HG03558 (cell line): ENCODE results near the gene TRIM4.
"Not testable (repeated sequence)": the region's sequence is repeated elsewhere in the genome, so short reads cannot be mapped to it uniquely, and the experiment has no call there.

Source experiments
- ATAC-seq: cut with Tn5 transposase; IDR thresholded peaks from one replicate; pipeline ENCODE4 v1.9.1; 2021; ENCODE audit warnings: moderate number of reproducible peaks; ENCODE audit not compliant: unreplicated experiment; ENCODE audit errors: extremely low read depth

The TRIM4 gene, protein sequence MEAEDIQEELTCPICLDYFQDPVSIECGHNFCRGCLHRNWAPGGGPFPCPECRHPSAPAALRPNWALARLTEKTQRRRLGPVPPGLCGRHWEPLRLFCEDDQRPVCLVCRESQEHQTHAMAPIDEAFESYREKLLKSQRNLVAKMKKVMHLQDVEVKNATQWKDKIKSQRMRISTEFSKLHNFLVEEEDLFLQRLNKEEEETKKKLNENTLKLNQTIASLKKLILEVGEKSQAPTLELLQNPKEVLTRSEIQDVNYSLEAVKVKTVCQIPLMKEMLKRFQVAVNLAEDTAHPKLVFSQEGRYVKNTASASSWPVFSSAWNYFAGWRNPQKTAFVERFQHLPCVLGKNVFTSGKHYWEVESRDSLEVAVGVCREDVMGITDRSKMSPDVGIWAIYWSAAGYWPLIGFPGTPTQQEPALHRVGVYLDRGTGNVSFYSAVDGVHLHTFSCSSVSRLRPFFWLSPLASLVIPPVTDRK

GRCh38 chr7:99918959-99919813, at the start of gene TRIM4:
Gene TRIM4, minus strand, starts transcription at chr7:99919530. Its CDS starts 129 bp downstream, at chr7:99919401.
- ATAC-seq, result peak; percentile 82

DNA sequence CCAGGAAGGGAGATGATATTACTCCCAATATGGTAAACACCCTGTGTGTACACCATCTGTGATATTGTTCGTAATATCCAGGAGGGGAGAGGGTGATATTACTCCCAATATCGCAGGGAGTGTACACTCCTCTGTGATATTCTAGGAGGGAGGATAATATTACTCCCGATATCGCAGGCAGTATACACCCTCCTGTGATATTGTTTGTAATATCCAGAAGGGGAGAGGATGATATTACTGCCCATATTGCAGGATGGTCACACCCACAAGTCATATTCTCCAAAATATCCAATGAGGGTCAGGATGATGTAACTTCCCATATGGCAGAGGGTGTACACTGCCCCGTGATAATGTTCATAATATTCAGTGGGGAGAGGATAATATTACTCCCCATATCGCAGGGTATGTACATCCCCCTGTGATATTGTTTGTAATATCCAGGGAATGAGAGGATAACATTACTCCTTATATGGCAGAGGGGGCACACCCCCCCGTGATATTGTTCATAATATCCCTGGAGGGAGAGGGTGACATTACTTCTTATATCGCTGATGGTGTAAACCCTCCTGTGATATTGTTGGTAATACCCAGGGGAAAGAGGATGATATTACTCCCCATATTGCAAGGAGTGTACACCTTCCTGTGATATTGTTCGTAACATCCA, 39.4 kb upstream of the TRIM4 start:
- no peak for ATAC-seq

GRCh38 chr7:99955247-99955646, 35.9 kb upstream of the TRIM4 start:
- no peak for ATAC-seq

DNA sequence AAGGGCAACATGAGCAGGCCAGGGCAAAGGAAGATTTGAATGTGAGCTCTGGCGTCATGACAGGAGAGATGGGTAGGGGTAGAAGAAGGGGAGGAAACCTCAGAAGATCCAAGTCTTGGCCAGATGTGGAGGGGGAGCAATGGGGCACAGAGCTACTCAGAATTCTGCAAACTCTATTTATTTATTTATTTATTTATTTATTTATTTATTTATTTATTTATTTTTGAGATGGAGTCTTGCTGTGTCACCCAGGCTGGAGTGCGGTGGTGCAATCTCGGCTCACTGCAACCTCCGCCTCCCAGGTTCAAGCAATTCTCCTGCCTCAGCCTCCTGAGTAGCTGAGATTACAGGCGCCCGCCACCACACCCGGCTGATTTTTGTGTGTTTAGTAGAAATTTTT, 35.3 kb upstream of the TRIM4 start:
- not testable (repeated sequence) for ATAC-seq

GRCh38 chr7:99953649-99954048, 34.3 kb upstream of the TRIM4 start:
- ATAC-seq, result no peak

DNA sequence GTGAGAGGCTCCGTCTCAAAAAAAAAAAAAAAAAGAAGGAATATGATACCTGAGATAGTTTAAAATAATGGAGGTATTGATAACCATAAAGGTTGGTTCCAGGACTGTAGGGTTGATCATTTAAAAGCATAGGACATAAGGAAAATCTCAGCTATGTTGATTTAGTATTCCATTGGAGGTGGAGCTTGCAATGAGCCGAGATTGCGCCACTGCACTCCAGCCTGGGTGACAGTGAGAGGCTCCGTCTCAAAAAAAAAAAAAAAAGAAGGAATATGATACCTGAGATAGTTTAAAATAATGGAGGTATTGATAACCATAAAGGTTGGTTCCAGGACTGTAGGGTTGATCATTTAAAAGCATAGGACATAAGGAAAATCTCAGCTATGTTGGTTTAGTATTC, 33.3 kb upstream of the TRIM4 start:
- not testable (repeated sequence) for ATAC-seq

- not testable (repeated sequence) for ATAC-seq
Measured at GRCh38 chr7:99950819-99951218, 31.5 kb upstream of the TRIM4 start.

DNA sequence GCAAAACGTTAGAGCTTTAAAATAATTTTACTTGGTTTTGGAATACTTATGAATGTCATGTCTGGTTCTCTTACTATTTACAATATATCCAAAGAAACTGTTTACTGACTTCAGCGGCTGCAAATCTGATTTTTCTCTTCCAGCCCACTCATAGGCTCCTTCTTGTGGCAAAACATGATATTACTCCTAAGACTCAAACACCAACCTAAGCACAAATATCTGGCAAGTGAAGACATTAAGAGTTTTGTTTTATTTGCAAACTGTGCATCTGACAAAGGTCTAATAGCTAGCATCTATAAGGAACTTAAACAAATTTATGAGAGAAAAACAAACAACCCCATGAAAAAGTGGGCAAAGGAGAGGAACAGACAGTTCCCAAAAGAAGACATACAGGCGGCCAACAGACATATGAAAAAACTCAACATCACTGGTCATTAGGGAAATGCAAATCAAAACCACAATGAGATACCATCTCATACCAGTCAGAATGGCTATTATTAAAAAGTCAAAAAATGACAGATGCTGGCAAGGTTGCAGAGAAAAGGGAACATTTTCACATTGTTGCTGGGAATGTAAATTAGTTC, 30.4 kb upstream of the TRIM4 start:
- ATAC-seq, result no peak

- ATAC-seq, result no peak
Measured at GRCh38 chr7:99947608-99948007, 28.3 kb upstream of the TRIM4 start.

DNA sequence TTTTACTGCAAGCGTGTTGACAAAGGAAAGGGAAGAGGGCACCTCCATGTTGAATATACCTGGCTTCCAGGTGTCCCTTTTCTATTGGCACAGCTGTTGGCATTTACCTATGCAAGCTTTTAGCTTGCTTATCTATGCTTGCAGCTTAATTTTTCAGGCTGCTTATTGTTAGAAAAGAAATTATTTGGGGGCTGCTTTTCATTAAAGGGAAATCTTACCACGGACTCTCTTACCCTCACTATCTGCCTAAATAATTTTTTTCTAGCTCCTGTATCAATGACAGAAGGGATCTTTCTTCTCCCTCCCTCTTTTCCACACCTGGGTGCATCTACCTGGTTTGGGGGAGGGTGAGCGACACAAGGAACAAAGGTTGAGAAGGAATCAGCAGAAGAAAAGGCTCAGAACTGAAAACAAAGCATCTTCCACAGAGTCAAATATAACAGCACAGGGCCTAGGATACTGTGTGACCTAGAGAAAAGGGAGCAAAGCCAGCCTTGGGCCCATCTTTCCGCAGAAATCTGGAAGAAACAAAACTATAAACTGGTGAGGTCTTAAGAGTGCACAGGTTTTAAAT, 25.3 kb upstream of the TRIM4 start:
- no peak for ATAC-seq

DNA sequence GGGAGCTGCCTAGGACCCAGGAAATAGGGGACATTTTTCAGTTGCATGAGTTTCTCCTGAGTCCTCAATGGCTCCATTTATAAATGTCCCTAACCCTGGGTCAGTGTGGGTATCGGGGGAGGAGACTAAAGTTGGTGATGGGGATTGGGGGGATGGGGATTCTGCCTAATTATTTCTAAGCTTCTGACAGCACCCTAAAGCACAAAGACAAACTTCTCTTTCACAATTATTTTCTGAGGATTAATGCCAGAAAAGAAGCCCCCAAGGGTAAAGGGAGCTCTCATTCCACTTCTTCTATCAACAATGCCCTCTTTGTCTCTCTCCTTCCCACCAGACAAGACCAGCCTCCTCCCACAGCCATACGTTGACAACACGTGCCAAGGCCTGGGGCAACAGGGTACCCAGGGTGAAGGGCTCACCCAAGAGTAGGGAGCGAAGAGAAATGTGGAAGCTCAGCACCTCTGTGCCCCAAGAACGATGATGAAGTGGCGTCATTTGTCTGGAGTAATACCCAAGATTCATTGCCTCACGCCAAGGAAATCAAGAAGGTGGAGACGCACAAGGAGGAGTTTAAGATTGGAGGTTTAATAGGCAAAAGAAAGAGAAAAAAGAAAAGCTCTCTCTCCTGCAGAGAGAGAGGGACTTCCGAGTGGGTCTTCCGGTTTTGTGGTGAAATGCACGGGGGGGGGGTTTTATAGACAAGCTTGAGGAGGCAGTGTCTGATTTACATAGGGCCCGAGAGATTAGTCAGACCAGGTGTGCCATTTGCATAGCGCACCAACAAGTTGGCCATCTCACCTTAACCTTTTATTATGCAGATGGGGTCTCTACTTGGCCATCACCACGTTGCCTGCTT, 24.5 kb upstream of the TRIM4 start:
- ATAC-seq, result no peak

DNA sequence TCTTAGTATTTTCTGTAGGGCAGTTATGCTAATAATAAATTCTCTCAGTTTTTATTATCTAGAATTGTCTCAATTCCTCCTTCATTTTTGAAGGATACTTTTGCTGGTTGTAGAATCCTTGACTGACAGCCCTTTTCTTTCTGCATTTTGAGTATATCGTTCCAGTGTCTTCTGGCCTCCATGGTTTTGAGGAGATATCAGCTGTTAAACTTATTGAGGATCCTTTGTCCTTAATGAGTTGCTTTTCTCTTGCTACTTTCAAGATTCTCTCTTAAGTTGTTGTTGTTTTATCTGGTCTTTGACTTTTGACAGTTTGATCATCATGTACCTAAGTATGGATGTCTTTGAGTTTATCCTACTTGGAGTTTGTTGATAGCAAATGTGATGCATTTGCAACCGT, 19.0 kb upstream of the TRIM4 start:
- no peak for ATAC-seq

- not testable (repeated sequence) for ATAC-seq
Measured at GRCh38 chr7:99935009-99935408, 15.7 kb upstream of the TRIM4 start.

GRCh38 chr7:99930376-99930775, 11.0 kb upstream of the TRIM4 start:
- ATAC-seq, result no peak

DNA sequence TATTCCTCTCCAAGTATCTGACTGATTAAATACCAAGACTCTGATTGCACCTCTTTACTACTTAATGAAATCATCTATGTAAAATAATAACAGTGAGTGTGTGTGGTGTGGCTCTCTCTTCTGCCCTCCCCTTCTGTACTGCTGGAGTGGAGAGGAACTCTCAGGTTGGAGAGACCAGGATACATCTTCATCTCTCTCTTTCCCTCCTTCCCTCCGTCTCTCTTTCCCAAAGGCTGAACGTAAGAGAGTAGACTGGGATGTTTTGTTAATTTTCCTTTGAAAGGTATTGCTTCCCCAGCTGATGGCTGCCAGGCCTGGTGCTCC, 10.4 kb upstream of the TRIM4 start:
- no peak for ATAC-seq

DNA sequence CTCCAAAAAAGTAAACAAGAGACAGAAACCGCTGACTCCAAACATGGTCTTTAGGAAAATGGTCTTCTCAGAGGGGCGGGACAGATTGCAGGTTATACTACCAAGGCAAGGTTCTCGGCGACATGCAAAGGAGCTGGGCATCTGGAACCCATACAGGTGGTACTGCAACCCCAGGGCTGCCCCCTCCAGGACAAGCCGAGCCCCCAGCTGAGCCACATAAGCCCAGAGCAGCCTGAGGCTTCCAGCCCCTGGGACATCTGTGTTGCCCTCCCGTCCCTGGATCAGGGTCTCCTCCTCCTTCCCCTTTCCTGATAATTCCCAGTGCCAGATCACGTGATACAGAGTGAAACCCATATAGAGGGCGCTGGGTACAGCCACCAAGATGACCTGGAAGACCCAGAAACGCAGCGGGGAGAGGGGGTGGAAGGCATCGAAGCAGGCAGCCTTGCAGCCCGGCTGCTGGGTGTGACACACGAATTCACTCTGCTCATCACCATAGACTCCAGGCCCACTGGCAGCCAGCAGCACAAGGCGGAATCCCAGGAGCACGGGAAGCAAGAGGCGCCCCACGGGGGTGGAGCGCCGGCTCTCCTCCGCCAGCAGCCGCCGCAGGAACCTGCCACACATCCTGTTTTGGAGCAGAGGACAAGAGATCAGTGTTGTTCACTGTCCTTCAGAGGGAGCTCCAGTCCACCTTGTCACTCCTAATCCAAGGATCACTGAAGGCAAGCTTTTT, 9.8 kb upstream of the TRIM4 start, which contains the start of gene GJC3:
TSS of gene GJC3 (minus strand) at position 627 of the 736 bp plus-strand sequence. CDS start at position 627, 0 bp downstream.
- no peak for ATAC-seq

GRCh38 chr7:99928188-99928587, 8.9 kb upstream of the TRIM4 start:
- ATAC-seq, result no peak

GRCh38 chr7:99927536-99927935, 8.2 kb upstream of the TRIM4 start:
- no peak for ATAC-seq
